Activated naive CD8-positive, alpha-beta T cell treated with anti-CD3 and anti-CD28 coated beads, Interleukin-2, amount 10 ng/mL, durations not matched to agents 7 days and 5 days (primary cell): ENCODE data around the gene NTSR1. TPM values are rescaled to one million over a fixed set of nuclear protein-coding genes. Genes with fewer than 3 reads are reported as not detected.

Experiments used
- ATAC-seq: fragments of 150-1000 bp; cut with Tn5 transposase; one replicate; pipeline ENCODE4 v1.10.0; 2021; ENCODE audit warnings: low read depth, moderate library complexity
- POLR2A ChIA-PET: fragments of 350-600 bp; sonication (Branson Sonifier 250); formaldehyde crosslinking; loops from one replicate; lab custom pipeline; 2021; ENCODE audit warnings: antibody characterized with exemption; lab: Charles Lee
- DNase-seq: peaks from one replicate; pipeline ENCODE4 v3.0.0; 2021
- H3K27ac Mint-ChIP-seq: one replicate; pipeline ENCODE4 v1.8.0; 2022; ENCODE audit warnings: mild to moderate bottlenecking, mixed read lengths
- H3K27me3 Mint-ChIP-seq: one replicate; pipeline ENCODE4 v1.8.0; 2022; ENCODE audit warnings: mild to moderate bottlenecking, moderate library complexity, mixed read lengths
- H3K36me3 Mint-ChIP-seq: one replicate; pipeline ENCODE4 v1.8.0; 2021; ENCODE audit warnings: mild to moderate bottlenecking, mixed read lengths
- H3K4me1 Mint-ChIP-seq: one replicate; pipeline ENCODE4 v1.8.0; 2021; ENCODE audit warnings: mixed read lengths
- H3K4me3 Mint-ChIP-seq: one replicate; pipeline ENCODE4 v1.8.0; 2022; ENCODE audit warnings: mild to moderate bottlenecking, moderate library complexity, mixed read lengths
- H3K9me3 Mint-ChIP-seq: one replicate; pipeline ENCODE4 v1.8.0; 2021; ENCODE audit warnings: mixed read lengths
- total RNA-seq, 2 experiments: library from RNA; stranded (reverse); gene quantifications; one replicate each; pipeline ENCODE4 v1.2.3, GENCODE V29; 2021

NTSR1 gene
- total RNA-seq, 2 experiments from 2014 or later: 0.33 to 0.37 TPM

DNA sequence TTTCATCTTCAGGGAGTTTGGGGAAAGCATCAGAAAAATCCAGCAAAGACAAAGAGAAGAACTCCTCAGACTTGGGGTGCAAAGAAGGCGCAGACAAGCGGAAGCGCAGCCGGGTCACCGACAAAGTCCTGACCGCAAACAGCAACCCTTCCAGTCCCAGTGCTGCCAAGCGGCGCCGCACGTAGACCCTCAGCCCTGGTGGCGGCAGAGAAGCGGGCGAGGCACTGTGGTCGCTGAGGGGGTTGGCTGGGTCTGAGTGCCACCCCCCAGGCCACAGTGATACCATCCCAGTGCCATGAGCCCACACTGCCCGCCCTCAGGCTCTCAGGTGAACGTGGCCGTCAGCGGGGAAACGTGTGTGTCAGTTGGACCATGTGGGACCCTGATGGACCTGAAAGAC lies 90.8 kb downstream of the NTSR1 start:
- H3K9me3 Mint-ChIP-seq: no peaks in the 10 kb centered on the region
- H3K4me3 Mint-ChIP-seq: no peak overlapping the region
- ATAC-seq (no peak), DNase-seq (no peak)
- POLR2A ChIA-PET: no interaction called here
- peaks cover 12% of the 10 kb centered on the region for H3K4me1 Mint-ChIP-seq
- no peaks in the 10 kb centered on the region for H3K27me3 Mint-ChIP-seq
- peaks cover 11% of the 10 kb centered on the region for H3K36me3 Mint-ChIP-seq
- H3K27ac Mint-ChIP-seq: no peak overlapping the region

DNA sequence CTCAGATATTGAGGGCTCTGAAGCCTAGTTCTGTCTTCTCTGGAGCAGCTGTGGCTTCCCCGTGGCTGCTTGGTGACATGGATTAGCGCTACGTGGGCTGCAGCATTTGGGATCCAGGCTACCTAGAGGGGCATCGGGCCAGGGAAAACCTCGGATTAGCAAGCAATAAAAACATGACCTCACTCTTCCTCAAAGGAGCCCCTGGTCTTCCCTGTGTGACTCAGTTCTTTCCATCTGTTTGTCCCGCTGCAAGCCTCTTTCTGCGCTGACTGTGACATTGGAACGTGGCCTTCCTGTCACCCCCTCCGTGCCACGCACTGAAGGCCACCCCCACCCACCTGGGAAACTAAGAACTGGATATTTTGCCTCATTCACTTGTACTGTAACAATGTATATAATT lies 91.2 kb downstream of the NTSR1 start:
- DNase-seq: no peak
- ATAC-seq: no peak
- POLR2A ChIA-PET: no interaction called here
- Mint-ChIP-seq H3K36me3 (peaks cover 12% of the 10 kb centered on the region), H3K4me1 (peaks cover 12% of the 10 kb centered on the region), H3K27ac (no peak overlapping the region), H3K4me3 (no peak overlapping the region), H3K9me3 (no peaks in the 10 kb centered on the region), H3K27me3 (no peaks in the 10 kb centered on the region)

DNA sequence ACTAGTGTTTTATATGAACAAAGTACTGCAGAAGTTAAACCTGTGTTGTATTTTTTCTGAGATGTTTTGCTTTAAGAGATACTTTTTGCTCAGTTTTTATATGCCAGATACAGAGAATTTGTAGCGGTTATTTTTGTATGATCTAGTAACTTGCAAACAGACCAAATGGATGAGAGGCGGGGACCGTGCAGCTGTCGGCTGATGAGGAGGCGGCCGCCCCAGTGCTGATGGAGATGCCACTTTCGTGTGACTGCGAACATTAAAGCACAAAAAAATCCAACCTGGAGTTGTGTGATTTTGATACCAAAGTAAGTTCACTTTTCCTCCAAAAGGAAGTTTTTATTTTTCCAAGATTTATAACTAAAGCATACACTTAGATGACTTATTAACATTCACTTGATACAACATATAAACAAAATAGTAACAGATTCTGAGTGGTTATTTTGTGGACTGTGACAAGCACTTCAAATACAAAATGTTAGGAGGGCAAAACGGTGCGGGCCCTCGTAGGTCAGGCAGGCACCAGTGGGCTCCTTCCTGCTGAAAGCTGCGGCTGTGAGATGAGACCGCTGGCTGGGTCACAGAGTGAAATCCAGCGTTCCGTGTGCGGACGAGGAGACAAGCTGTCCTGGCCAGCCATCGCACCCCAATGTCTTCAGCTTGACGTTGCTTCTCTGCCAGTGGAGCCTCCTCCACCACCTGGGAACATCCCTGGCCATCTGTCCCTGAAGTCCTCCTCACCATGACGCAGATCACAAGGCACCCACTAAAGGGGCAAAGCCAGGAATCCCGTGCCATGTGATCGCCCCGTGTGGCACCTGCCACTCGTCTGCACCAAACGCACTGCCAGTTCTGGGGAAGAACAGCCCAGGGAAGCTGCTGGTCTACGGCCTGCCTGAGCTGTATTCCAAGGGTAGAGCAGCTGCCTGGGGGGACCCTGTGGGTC lies 92.0 kb downstream of the NTSR1 start:
- Mint-ChIP-seq H3K36me3 (peaks cover 12% of the 10 kb centered on the region), H3K27ac (no peak overlapping the region), H3K4me3 (no peak overlapping the region), H3K4me1 (peaks cover 12% of the 10 kb centered on the region), H3K9me3 (no peaks in the 10 kb centered on the region), H3K27me3 (no peaks in the 10 kb centered on the region)
- POLR2A ChIA-PET: no interaction called here
- ATAC-seq: no peak
- no peak for DNase-seq

DNA sequence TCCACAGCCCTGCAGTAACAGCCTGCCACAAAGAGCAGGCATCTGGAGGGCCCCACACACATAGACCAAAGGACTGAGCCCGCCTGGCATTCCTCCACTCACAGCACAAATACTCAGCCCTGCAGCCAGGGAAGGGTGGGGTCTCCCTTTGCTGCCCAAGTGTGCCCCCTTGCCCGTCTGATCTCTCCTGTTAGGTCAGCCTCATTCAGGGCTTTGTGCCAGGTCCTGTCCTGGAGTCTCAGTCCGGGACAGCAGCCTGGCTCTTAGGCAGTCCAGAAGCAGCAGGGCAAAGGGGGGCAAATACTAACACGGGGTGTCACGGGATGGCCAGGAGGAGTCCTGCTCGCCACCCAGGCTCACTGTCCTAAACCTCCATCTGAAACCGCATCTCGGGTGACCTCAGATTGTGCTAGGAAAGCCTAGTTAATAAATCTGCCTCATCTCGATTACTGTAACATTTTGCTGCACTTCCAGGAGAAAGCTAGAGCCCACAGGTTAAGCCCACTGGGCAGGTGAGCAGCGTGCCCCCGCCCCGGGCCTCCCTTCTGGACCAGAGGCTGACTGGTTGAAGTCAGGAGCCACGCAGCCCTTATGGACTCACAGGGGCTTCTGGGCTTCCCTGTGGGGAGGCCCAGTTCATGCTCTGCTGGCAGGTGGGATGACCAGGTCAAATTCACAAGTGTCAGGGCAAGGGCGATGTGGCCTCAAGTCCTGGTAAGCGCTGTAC lies 92.8 kb downstream of the NTSR1 start:
- POLR2A ChIA-PET: no interaction called here
- no peak for DNase-seq
- Mint-ChIP-seq H3K27me3 (no peaks in the 10 kb centered on the region), H3K4me3 (no peak overlapping the region), H3K4me1 (peaks cover 15% of the 10 kb centered on the region), H3K27ac (no peak overlapping the region), H3K36me3 (peaks cover 14% of the 10 kb centered on the region), H3K9me3 (no peaks in the 10 kb centered on the region)
- ATAC-seq: no peak

DNA sequence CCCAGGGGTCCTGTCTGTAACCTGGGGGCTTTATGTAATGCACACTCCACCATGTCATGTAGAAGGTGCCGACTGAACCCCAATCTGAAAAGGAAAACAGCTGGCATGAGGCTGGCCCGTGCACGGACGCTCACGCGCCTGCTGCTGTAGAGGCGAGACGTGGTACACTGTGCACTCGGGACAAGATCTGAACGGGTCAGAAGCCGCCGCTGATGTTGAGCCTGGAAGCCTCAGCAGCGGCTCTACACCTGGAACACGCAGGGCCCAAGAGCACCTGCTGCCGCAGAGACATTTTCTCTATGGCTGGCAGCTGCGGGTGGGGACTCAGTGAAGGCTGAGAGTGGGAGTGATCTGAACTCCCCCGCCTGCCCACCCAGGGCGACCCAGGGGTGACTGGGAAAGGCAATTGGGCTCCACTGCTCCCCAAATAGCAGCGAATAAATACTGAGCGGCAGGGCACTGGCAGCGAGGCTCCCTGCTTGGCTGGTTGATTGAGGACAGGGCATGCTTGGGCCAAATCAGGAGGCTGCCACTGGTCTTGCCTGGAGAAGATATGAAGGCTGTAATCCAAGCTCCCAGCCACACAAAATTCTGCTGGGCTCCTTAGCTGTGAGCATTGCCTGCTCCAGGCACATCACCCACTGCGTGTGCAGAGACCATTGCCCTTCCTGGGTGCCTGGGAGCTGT lies 93.5 kb downstream of the NTSR1 start:
- POLR2A ChIA-PET: interaction anchor here (0.7 to 4.5 kb wide), 2 partner anchors 7 to 395 kb away, joined by 3 to 59 read pairs; partner anchors contain the start of genes CABLES2 and MRGBP
- DNase-seq (no peak), ATAC-seq (no peak)
- Mint-ChIP-seq H3K27ac (no peak overlapping the region), H3K4me1 (peaks cover 20% of the 10 kb centered on the region), H3K9me3 (no peaks in the 10 kb centered on the region), H3K36me3 (peaks cover 14% of the 10 kb centered on the region), H3K4me3 (no peak overlapping the region), H3K27me3 (no peaks in the 10 kb centered on the region)

DNA sequence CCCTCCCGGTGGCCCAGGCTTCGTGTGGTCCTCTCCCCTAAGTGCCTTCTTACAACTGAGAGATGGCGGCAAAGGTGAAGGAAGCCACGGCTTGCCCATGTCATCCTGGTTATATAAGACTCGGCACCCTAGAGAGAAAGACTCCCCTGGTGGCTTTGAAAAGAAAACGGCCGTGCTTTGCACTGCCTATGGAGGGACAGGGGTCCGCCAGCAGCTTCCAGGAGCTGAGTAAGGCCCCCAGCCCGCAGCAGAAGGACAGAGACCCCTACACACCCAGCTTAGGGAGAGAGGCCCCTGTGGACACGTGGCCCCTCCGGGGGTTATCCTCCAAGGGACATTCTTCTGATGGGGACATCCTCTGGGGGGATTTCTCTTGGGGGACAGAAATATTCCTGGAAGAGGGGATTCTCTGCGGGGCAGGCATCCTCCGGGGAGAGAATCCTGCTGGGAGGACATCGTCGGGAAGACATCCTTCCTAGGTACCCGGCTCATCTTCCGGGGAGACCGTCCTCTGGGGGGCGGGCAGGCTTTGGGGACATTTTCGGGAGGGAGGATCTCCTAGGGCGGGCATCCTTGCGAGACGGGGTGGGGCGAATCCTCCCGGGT lies 95.5 kb downstream of the NTSR1 start:
- ATAC-seq (peak; percentile 45), DNase-seq (peak; percentile 65)
- POLR2A ChIA-PET: interaction anchor here (0.9 to 4.5 kb wide), 5 partner anchors 9 to 417 kb away, joined by 3 to 59 read pairs (median 4); partner anchors contain the start of genes MRGBP, RPS21 and SLCO4A1
- peak overlapping the region; percentile 94 for H3K4me3 Mint-ChIP-seq
- no peaks in the 10 kb centered on the region for H3K27me3 Mint-ChIP-seq
- no peaks in the 10 kb centered on the region for H3K9me3 Mint-ChIP-seq
- peak overlapping the region; percentile 98 for H3K27ac Mint-ChIP-seq
- peaks cover 23% of the 10 kb centered on the region for H3K4me1 Mint-ChIP-seq
- peaks cover 9% of the 10 kb centered on the region for H3K36me3 Mint-ChIP-seq

DNA sequence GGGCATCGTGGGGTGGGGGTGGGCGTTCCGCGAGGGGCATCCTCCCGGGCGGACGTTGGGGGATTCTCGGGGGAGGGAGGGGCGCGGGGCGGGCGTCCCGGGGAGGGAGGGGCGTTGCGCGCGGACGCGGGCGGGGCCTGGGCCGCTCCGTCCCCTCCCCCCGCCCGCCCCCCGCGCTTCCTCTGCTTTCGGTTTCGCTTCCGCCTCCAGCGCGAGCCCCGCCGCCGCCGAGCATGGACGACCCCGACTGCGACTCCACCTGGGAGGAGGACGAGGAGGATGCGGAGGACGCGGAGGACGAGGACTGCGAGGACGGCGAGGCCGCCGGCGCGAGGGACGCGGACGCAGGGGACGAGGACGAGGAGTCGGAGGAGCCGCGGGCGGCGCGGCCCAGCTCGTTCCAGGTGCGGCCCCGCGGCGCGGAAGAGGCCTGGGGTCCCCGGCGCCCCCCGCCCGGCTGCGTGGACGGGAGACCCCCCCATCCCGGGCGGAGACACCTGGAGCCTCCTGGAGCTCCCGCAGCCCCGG lies 96.1 kb downstream of the NTSR1 start, which contains the start of gene OGFR:
Gene OGFR (plus strand): TSS at position 209 of the 528 bp plus-strand sequence. CDS start 25 bp downstream, at position 234.
- H3K4me1 Mint-ChIP-seq: peaks cover 23% of the 10 kb centered on the region
- DNase-seq: peak; percentile 83
- H3K27ac Mint-ChIP-seq: peak within 1 kb of the TSS; percentile 98
- peak; percentile 66 for ATAC-seq
- POLR2A ChIA-PET: interaction anchor here (0.7 to 4.5 kb wide), 6 partner anchors 10 to 418 kb away, joined by 3 to 59 read pairs (median 4); partner anchors contain the start of genes MRGBP, RPS21 and SLCO4A1
- H3K27me3 Mint-ChIP-seq: no peaks in the 10 kb centered on the region
- peak within 1 kb of the TSS; percentile 98 for H3K4me3 Mint-ChIP-seq
- peaks cover 6% of the 10 kb centered on the region for H3K36me3 Mint-ChIP-seq
- no peaks in the 10 kb centered on the region for H3K9me3 Mint-ChIP-seq

DNA sequence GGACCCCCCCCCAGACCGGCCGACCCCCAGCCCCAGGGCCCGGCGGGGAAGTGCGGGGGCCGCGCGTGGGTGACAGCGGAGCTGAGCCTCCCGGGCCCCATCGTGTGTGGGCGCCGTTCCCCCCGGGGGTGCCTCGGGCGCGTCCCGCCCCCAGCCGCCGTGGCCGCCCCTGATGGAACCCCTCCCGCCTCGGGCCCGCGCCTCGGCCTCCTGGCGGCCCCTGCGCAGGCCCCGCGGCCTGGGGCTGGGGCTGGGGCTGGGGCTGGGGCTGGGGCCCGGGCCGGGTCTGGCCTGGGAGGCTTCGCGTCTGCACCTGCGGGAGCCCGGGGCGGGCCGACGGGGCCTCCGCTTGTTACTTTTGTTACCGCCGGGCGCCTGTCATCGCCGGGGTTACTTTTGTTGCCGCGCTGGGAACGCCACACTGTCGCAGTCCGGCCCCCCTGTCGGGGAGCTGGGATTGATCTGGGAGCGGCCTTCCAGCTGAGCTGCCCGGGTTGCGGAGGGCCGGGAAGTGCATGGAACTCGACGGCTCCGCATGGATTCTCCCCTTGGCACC lies 96.6 kb downstream of the NTSR1 start:
- POLR2A ChIA-PET: interaction anchor here (0.7 to 4.5 kb wide), 3 partner anchors 10 to 181 kb away, joined by 4 to 59 read pairs (median 4); partner anchors contain the start of genes MRGBP and SLCO4A1
- peak overlapping the region; percentile 82 for H3K27ac Mint-ChIP-seq
- peaks cover 23% of the 10 kb centered on the region for H3K4me1 Mint-ChIP-seq
- peak overlapping the region; percentile 80 for H3K4me3 Mint-ChIP-seq
- DNase-seq (no peak), ATAC-seq (peak; percentile 17)
- H3K9me3 Mint-ChIP-seq: no peaks in the 10 kb centered on the region
- H3K27me3 Mint-ChIP-seq: no peaks in the 10 kb centered on the region
- H3K36me3 Mint-ChIP-seq: peaks cover 4% of the 10 kb centered on the region

DNA sequence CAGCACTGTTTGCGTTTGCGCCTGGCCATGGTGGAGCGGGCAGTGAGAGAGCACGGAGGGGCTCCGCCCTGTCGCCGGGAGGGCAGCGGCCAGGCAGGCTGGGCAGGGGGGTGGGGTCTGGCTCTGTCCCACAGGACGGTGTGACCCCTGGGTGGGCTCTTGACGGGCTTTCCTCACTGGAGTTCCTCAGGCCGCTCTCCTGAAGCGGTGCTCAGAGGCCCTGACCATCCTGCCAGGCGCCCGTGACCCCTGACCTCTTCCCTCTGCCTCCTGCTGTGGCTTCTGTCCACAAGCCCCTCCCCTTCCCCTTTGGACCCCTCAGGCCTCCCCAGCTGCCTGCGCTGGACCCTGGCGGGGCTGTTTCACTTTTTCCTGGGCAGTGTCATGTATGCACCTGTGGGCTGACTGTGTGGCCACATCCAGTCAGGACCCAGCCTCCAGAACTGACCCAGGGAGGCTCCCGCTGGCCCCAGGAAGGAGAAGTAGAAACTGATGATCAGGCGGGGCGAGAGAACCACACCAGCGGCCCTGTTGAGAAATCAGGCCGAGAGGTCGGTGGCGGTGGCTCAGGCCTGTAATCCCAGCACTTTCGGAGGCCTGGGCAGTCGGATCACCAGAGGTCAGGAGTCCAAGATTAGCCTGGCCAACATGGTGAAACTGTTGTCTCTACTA lies 97.2 kb downstream of the NTSR1 start:
- H3K36me3 Mint-ChIP-seq: peaks cover 3% of the 10 kb centered on the region
- ATAC-seq: no peak
- no peaks in the 10 kb centered on the region for H3K9me3 Mint-ChIP-seq
- H3K27me3 Mint-ChIP-seq: no peaks in the 10 kb centered on the region
- POLR2A ChIA-PET: interaction anchor here (0.7 to 4.5 kb wide), 2 partner anchors 11 to 182 kb away, joined by 4 to 59 read pairs; partner anchors contain the start of gene MRGBP
- H3K4me1 Mint-ChIP-seq: peaks cover 23% of the 10 kb centered on the region
- peak overlapping the region; percentile 82 for H3K27ac Mint-ChIP-seq
- H3K4me3 Mint-ChIP-seq: peak overlapping the region; percentile 80
- no peak for DNase-seq

DNA sequence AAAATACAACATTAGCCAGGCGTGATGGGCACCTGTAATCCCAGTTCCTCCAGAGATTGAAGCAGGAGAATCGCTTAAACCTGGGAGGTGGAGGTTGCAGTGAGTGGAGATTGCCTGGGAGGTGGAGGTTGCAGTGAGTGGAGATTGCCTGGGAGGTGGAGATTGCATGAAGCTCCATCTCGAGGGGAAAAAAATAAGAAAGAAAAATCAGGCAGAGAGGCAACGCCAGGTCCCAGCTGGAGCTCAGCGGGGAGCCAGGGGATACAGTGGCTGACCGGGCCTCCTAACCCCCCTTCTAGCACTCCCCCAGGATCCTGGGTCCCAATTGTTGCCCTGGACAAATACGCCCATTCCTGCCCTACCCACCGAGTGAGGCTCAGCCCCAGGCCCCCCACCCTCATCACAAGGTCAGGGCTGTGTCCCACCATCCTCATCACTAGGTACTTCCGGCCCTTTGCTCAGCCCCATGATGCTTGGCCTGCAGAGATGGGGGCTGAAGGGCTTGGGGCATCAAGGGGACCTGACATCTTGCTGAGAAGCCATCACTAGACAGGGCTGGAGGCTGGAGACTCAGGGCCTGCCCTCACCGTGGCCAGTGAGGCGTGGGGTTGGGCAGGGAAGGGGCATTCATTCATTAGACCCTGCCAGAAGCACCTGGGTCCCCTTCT lies 97.9 kb downstream of the NTSR1 start:
- H3K4me1 Mint-ChIP-seq: peaks cover 23% of the 10 kb centered on the region
- peak overlapping the region; percentile 46 for H3K27ac Mint-ChIP-seq
- H3K9me3 Mint-ChIP-seq: no peaks in the 10 kb centered on the region
- H3K4me3 Mint-ChIP-seq: peak overlapping the region; percentile 80
- no peaks in the 10 kb centered on the region for H3K27me3 Mint-ChIP-seq
- ATAC-seq (no peak), DNase-seq (no peak)
- POLR2A ChIA-PET: interaction anchor here (4.5 kb wide), 1 partner anchor 12 kb away, joined by 59 read pairs; the partner anchor contains the start of gene MRGBP
- peaks cover 3% of the 10 kb centered on the region for H3K36me3 Mint-ChIP-seq
